ENCODE results near the gene COX4I1. TPM values are rescaled to one million over a fixed set of nuclear protein-coding genes. Genes with fewer than 3 reads are reported as not detected.

COX4I1 gene
- total and polyA plus RNA-seq, 2 of the 8 experiments (the other 6 are each of a cell fraction or from before 2014, with no cell fraction given), result 507 to 707 TPM

GRCh38 chr16:85849388-85849787, 49.9 kb downstream of the COX4I1 start (continued):
- TF ChIP-seq, protein P1, sequence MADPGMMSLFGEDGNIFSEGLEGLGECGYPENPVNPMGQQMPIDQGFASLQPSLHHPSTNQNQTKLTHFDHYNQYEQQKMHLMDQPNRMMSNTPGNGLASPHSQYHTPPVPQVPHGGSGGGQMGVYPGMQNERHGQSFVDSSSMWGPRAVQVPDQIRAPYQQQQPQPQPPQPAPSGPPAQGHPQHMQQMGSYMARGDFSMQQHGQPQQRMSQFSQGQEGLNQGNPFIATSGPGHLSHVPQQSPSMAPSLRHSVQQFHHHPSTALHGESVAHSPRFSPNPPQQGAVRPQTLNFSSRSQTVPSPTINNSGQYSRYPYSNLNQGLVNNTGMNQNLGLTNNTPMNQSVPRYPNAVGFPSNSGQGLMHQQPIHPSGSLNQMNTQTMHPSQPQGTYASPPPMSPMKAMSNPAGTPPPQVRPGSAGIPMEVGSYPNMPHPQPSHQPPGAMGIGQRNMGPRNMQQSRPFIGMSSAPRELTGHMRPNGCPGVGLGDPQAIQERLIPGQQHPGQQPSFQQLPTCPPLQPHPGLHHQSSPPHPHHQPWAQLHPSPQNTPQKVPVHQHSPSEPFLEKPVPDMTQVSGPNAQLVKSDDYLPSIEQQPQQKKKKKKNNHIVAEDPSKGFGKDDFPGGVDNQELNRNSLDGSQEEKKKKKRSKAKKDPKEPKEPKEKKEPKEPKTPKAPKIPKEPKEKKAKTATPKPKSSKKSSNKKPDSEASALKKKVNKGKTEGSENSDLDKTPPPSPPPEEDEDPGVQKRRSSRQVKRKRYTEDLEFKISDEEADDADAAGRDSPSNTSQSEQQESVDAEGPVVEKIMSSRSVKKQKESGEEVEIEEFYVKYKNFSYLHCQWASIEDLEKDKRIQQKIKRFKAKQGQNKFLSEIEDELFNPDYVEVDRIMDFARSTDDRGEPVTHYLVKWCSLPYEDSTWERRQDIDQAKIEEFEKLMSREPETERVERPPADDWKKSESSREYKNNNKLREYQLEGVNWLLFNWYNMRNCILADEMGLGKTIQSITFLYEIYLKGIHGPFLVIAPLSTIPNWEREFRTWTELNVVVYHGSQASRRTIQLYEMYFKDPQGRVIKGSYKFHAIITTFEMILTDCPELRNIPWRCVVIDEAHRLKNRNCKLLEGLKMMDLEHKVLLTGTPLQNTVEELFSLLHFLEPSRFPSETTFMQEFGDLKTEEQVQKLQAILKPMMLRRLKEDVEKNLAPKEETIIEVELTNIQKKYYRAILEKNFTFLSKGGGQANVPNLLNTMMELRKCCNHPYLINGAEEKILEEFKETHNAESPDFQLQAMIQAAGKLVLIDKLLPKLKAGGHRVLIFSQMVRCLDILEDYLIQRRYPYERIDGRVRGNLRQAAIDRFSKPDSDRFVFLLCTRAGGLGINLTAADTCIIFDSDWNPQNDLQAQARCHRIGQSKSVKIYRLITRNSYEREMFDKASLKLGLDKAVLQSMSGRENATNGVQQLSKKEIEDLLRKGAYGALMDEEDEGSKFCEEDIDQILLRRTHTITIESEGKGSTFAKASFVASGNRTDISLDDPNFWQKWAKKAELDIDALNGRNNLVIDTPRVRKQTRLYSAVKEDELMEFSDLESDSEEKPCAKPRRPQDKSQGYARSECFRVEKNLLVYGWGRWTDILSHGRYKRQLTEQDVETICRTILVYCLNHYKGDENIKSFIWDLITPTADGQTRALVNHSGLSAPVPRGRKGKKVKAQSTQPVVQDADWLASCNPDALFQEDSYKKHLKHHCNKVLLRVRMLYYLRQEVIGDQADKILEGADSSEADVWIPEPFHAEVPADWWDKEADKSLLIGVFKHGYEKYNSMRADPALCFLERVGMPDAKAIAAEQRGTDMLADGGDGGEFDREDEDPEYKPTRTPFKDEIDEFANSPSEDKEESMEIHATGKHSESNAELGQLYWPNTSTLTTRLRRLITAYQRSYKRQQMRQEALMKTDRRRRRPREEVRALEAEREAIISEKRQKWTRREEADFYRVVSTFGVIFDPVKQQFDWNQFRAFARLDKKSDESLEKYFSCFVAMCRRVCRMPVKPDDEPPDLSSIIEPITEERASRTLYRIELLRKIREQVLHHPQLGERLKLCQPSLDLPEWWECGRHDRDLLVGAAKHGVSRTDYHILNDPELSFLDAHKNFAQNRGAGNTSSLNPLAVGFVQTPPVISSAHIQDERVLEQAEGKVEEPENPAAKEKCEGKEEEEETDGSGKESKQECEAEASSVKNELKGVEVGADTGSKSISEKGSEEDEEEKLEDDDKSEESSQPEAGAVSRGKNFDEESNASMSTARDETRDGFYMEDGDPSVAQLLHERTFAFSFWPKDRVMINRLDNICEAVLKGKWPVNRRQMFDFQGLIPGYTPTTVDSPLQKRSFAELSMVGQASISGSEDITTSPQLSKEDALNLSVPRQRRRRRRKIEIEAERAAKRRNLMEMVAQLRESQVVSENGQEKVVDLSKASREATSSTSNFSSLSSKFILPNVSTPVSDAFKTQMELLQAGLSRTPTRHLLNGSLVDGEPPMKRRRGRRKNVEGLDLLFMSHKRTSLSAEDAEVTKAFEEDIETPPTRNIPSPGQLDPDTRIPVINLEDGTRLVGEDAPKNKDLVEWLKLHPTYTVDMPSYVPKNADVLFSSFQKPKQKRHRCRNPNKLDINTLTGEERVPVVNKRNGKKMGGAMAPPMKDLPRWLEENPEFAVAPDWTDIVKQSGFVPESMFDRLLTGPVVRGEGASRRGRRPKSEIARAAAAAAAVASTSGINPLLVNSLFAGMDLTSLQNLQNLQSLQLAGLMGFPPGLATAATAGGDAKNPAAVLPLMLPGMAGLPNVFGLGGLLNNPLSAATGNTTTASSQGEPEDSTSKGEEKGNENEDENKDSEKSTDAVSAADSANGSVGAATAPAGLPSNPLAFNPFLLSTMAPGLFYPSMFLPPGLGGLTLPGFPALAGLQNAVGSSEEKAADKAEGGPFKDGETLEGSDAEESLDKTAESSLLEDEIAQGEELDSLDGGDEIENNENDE (IDR thresholded peaks at IDR 0.05; ENCODE audit: insufficient replicate concordance, low read length), result no peak
